GM18519 (cell line): ENCODE data around the gene MRFAP1.

ENCODE experiments used
- ATAC-seq: cut with Tn5 transposase; IDR thresholded peaks from one replicate; pipeline ENCODE4 v1.9.1; 2021; ENCODE audit warnings: mild to moderate bottlenecking, moderate library complexity; ENCODE audit not compliant: unreplicated experiment, low FRiP score

MRFAP1 gene

DNA sequence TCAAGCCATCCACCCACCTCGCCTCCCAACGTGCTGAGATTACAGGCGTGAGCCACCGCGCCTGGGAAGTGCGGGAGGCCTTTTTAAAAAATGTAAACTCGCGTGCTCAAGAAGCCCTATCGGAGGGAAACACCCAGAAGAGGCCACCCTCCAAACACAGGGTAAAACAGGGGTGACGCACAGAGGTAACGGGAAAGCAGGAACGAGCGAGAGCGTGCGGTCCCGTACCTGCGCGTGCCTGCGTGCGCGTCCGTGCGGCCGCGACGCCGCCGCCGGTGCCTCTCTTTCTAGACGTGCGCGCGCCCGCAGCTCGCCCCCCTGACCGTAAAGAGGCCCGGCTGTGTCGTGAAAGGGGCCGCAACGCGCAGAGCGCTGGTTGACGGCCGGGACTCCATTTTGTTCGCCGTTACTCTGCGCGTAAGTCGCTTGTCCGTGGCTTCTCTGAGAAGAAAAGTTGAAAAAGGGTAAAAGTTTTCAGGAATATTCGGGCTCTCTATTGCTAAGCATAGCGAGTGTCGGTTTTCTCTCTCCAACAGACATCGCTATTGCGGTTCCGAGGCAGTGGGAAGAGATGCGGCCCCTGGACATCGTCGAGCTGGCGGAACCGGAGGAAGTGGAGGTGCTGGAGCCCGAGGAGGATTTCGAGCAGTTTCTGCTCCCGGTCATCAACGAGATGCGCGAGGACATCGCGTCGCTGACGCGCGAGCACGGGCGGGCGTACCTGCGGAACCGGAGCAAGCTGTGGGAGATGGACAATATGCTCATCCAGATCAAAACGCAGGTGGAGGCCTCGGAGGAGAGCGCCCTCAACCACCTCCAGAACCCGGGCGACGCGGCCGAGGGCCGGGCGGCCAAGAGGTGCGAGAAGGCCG is at the start of gene MRFAP1:
Gene MRFAP1, plus strand, starts transcription at position 394 of the 872 bp plus-strand sequence. Its CDS starts 178 bp downstream, at position 572.
- ATAC-seq, result peak; percentile 78

DNA sequence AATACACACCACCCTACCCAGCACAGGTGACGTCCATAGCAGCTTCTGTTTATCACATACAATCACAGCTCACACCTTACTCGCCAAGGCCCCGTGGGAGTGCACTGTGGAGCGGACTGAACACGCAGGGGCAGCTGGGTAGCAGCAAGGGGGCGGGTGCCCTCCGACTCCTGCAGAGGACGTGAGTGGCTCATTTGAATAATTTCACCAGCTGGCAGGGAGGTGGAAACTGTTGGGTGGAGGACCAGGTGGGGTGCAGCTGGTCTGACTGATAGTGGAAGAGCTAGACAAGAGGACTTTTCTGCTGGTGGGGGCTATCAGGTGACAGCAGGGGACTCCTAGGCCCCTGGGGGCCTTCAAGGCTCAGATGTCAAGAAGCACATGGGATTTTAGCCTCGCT is 49.2 kb upstream of the MRFAP1 start:
- ATAC-seq, result no peak

DNA sequence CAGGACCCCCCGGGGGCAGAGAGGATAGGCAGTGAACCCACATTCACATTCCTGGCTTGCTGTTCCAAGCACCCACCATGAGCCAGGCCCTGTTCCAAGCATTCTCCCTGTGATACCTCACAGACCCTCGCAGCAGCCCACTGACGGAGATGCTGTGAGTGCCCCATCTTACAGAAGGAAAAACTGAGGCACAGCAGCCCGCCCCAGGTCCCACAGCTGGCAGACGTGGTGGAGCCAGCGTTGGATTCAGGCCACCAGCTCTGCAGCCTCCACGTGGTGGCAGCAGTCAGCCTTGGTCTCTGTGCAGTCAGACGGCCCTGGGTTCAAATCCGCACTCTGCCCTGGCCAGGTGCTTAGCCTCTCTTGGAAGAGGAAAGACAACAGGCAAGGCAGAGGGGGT is 48.7 kb upstream of the MRFAP1 start:
- no peak for ATAC-seq

DNA sequence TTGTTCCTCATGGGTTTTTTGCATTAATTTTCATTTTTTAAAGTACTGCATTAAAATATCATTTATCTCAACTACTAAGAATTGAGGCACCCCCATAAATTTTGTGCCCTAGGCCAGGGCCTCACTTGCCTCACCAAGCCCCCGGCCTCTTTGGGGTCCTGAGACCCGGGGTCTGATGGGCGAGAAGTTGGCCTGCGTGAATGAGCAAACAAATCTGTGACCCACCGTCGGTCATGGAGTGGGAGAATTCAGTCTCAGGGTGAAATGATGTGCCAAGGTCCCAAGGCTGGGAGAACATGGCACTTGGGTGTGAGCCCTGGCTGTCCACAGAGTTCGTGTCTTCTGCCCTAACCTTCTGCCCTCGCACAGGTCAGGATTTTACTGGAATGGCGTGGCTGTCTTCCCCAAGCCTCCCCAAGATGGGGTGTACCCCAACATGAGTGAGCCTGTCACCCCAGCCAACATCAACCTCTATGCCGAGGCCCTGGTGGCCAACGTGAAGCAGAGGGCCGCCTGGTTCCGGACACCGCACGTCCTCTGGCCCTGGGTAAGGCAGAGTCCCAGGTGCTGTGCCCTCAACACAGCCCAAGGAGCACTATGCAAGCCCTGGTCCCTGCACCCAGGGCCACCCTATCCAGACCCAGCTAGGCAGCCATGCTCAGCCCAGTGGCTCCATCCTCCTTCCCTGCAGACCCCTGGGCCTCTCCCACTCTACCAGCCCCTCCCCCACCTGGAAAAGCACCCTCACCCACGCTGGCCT is 47.5 kb upstream of the MRFAP1 start:
- no peak for ATAC-seq

DNA sequence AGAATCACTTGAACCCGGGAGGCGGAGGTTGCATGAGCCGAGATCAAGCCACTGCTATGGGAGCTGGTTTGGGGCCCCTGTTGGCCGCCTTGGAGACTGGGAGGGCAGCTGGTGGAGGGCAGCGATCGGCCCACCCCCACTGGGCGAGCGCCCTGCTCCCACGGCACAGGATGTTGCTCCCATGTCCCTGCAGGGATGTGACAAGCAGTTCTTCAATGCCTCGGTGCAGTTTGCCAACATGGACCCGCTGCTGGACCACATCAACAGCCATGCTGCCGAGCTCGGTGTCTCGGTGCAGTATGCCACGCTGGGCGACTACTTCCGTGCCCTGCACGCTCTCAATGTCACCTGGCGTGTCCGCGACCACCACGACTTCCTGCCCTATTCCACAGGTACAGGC is 46.1 kb upstream of the MRFAP1 start:
- no peak for ATAC-seq

DNA sequence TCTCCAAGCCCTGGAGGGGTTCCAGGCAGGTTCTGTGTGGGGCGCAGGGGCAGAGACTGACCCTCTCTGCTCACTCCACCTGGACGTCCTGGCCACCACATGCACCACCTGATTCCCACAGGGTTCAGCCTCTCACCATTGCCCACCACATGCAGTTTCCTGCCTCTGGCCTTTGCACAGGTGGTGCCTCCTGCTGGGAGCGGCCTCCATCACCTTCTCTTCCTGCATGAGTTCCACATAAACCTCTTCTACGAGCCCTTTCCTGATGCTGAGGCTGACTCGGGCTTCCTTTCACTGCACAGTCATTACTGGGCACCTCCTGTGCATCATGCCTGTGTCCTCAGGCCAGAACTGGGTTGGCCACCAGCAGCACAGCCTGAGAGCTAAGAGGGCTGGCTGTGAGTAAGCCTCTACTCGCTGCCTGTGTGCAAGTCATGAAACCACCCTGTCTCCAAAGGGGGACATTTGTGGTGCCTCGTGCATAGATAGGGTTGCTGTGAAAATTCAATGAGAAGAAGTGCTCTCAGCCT is 45.6 kb upstream of the MRFAP1 start:
- ATAC-seq, result no peak

DNA sequence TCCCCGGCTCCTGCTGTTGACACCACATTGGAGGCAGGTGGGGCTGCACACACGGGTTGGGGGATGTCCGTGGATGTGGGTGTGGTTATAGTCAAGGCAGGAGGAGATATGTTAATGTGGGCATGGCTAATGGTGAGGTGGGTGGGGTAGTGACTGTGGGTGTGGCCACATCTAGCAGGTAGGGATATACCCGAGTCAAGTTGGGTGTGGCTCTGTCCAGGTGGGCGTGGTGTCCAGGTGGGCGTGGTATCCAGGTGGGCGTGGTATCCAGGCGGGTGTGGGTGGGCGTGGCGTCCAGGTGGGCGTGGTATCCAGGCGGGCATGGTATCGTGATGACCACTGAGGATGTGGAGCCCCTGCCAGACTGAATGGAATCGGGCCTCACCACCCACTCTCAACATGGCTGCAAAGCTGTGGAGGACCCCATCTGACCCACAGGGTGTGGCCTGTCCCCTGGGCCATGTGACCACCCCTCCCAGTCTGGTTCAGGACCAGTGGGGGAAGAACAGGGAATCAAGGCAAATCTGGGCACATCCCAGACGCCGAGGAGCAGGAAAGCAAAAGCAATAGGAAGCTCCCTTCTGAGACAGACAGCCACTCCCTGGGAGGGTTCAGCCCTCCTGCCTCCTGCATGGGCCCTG is 44.5 kb upstream of the MRFAP1 start:
- ATAC-seq, result no peak

DNA sequence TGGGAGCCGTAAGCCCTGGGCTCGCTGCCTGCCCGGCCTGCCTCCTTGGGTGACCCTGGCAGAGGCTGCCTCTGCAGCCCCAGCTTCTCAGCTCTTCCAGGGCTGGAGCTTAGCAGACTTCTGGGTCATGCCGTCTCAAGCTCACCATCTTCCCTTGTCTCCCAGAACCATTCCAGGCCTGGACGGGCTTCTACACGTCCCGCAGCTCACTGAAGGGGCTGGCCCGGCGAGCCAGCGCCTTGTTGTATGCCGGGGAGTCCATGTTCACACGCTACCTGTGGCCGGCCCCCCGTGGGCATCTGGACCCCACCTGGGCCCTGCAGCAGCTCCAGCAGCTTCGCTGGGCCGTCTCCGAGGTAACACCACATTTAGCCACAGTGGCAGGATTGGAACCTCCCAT is 43.5 kb upstream of the MRFAP1 start:
- ATAC-seq, result no peak

DNA sequence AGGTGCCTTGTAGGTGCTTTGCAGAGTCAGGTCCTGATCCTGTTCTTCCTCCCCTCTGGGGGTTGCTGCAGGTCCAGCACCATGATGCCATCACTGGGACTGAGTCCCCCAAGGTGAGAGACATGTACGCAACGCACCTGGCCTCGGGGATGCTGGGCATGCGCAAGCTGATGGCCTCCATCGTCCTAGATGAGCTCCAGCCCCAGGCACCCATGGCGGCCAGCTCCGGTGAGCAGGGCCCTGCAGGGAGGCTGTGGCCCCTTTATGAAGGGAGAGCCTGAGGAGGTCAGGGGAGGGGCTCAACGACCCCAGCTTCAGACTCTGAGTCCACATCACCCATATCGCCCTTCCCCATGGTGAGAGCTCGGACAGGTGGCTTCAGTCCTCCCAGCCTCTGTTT is 42.4 kb upstream of the MRFAP1 start:
- no peak for ATAC-seq

DNA sequence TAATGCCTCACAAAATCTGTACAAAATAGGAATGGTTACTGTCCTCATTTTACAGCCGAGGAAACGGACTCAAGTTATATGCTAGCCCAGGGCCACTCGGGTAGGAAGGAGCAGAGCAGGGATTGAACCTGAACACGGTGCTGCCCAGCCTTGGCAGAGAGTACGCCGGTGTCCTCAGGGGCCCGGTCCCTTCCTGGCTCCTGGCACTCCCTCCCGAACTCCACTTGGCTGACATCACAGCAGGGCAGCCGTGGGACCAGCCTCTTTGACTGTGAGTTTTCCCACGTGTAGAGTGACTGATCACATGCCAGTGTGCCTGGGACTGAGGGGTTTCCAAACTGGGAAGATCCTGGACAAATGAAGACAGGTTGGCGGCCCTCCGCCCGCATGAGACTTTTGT is 41.8 kb upstream of the MRFAP1 start:
- no peak for ATAC-seq

DNA sequence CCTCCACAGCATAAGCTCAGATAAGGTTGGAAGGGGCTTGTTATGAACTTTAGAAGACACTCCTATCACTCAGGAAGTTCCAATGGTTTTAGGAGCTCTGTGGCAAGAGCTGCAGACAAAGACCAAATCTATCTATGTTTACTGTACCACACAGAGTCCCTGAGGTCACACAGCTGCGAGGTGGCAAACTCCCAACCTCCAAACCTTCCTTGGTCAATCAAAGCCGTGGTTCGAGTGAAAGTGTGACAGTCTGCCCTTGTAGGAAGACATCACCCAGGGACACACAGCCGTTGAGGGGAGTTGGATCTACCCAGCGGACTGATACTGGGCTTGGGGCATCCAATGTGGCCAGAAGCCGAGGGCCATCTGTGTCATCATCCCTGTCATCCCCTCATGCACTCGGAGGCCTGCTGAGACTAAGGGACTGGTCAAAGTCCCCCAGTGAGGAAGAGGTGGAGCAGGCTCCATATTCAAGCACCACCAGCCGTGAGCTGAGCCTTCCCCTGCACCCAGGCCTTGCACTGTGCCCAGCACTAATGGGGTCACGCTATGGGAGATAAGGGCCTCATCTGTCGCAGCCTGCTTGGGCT is 38.7 kb upstream of the MRFAP1 start:
- no peak for ATAC-seq

DNA sequence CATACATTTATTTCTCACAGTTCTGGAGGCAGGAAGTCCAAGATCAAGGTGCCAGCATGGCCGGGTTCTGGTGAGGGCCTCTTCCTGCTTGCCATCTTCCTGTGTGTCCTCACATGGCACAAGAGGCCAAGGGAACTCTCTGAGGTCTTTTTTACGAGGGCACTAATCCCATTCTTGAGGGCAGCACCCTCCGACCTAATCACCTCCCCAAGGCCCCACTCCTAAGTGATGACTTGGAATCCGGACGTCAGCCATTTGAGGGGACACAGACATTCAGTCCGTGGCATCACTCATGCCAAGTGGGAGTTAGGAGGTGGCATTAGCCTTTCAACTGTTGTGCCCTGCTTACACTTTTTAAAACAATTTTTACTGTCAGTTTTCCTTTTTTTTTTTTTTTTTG is 38.2 kb upstream of the MRFAP1 start:
- ATAC-seq, result no peak

DNA sequence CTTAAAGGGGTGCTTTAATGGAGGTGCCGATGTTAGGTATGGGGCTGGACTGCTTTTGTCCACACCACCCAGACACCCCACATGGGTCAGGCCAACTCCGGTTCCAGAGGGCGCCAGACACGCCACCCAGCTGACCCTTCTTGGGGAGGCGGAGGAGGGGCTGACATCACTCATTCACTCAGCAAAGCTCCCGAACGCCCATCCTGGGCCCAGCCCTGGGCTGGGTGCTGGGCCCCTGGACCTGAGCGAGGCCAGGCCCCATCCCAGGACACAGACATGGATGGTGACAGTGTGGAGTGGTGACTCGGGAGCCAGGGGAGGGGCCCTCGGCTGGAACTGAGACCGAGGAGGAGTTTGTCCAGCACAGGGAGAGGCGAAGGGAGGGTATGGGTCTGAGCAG is 37.4 kb upstream of the MRFAP1 start:
- no peak for ATAC-seq

DNA sequence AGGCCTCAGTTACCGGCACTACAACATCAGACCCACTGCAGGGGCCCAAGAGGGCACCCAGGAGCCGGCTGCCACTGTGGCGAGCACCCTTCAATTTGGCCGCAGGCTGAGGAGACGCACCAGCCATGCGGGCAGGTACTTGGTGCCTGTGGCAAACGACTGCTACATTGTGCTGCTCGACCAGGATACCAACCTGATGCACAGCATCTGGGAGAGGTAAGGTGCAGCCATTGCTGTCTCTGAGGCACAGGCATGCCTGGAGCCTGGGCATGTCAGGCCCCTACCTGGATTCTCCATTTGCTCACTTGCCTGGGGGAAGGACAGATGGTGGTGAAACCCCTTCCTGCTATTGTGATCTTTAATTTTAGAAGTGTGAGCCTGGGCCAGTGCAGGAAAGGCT is 35.4 kb upstream of the MRFAP1 start:
- ATAC-seq, result no peak

DNA sequence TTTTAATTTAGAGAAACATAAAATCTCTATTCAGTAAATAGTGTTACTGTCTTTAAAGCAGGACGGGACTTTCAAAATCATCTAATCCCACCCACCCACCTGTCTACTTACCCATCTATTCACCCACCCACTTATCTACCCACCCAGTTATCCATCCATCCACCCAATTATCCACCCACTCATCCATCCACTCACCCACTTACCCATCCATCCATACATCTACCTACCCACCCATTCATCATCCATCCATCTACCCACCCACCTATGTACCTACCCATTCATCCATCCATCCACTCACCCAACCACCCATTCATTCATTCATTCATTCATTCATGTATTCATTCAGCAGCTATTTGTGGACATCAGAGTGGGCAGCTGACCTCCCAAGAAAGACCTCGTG is 34.9 kb upstream of the MRFAP1 start:
- no peak for ATAC-seq

DNA sequence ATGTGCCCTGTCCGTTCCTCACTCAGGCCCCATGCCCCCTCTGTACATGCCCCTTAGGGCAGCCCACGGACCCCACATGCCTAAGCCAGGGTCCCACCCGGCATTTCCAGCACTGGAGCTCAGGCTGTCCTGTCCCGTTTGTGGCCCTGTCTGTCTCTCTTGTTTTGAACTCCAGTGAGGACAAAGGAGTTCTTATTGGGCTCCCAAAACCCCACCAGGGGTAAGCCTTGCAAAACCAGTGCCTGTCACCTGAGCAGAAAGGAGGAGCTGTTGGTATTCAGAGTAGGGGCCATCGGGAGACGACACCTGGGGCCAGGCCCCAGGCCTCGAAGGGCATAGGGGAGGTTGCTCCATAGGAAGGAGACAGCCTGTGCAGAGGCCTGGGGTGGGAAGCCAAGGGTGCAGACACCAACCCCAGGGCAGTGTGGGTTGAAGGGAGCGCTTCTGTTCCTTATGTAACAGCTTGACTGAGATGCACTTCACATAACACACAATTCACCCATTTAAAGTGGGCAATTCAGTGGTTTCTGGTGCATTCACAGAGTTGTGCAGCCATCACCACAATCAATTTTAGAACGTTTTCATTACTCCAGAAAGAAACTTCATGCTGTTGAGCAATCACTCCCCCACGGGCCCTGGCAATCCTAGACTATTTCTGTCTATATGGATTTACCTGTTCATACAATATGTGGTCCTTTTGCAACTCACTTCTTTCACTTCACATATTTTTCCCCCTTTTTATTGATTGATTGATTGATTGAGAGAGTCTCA is 33.8 kb upstream of the MRFAP1 start:
- no peak for ATAC-seq

DNA sequence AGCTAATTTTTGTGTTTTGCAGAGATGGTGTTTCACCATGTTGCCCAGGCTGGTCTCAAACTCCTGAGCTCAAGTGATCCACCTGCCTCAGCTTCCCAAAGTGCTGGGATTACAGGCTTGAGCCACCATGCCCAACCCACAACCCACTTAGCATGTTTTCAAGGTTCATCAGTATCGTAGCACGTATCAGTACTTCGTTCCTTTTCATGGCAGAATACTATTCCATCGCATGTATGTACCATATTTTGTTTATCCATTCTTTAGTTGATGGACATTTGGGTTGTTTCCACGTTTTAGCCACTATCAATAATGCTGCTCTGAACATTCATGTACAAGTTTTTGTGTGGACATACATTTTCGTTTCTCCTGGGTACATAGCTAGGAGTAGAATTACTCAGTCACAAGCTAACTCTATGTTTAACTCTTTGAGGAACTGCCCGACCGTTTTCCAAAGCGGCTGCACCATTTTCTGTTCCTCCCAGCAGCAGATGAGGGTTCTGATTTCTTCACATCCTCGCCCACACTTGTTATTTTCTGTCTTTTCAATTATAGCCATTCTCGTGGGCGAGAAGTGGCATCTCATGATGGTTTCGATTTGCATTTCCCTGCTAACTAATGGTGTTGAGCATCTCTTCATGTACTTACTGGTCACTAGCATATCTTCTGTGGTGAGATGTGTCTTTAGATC is 33.0 kb upstream of the MRFAP1 start:
- ATAC-seq, result no peak

DNA sequence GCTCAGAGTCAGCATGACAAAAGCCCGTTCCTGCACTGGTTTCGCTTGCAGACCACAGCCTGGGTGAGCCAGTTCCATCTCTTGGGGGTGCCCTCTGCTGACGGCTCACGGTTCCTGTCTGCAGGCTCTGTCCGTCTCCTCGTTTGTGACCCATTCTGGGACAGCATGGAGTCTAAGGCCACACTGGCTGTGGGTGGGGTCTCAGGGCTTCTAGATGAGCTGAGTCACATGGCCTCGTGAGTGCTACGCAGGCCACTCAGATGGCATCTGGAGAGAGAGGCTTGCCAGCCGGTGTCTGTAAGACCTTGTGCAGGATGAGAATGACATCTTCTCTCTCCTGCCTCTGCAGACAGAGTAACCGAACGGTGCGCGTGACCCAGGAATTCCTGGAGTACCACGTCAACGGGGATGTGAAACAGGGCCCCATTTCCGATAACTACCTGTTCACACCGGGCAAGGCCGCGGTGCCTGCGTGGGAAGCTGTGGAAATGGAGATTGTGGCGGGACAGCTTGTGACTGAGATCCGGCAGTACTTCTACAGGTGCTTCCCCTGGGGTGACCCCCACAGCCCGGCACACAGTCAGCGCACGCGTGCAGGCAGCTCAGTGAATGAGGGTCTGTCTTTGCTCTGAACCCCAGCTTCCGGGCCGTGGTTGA is 31.6 kb upstream of the MRFAP1 start:
- ATAC-seq, result no peak
